Measurements from ENCODE around the gene ERP29. TPM values are rescaled to one million over a fixed set of nuclear protein-coding genes. Genes with fewer than 3 reads are reported as not detected.

The ERP29 gene
- total RNA-seq, 6 experiments from 2014 or later, result 41.7 to 124 (median 94.3) TPM

DNA sequence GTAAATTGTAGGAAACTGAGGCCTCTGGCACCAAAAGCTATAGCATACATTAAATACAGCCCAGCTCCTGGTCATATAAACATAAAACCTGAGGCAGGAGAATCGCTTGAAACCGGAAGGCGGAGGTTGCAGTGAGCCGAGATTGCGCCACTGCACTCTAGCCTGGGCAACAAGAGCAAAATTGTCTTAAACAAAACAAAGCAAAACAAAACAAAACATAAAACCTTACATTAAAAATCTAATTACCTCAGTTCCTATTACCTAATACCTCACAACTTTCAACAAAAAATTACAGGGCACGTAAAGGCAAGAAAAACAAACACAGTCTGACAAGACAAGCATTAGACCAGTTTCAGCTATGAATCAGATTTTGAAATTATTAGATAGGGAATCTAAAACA lies 36.9 kb upstream of the ERP29 start:
- Histone ChIP-seq H3K4me3 (no peak overlapping the region), H3K36me3 (no peaks in the 10 kb centered on the region), H3K9me3 (no peaks in the 10 kb centered on the region), H3K4me1 (no peaks in the 10 kb centered on the region), H3K27me3 (no peaks in the 10 kb centered on the region), H3K27ac (no peak overlapping the region)
- no peak for DNase-seq
- no peak for ATAC-seq
- no peak for TF ChIP-seq POLR2A (IDR thresholded peaks at IDR 0.05)
- TF ChIP-seq CTCF (IDR thresholded peaks at IDR 0.05), result no peak
- intact Hi-C loops (cut with DNase I), result no loop called here
- WGBS (ENCODE audit: insufficient coverage, low coverage, low lambda C conversion rate, missing lambda C conversion rate), result 92% methylated on average over 6 of the region's 6 CpGs

GRCh38 chr12:111976860-111977259 lies 36.4 kb upstream of the ERP29 start:
- no peaks in the 10 kb centered on the region for H3K4me1 ChIP-seq
- TF ChIP-seq CTCF (IDR thresholded peaks at IDR 0.05) (no peak), POLR2A (IDR thresholded peaks at IDR 0.05) (no peak)

DNA sequence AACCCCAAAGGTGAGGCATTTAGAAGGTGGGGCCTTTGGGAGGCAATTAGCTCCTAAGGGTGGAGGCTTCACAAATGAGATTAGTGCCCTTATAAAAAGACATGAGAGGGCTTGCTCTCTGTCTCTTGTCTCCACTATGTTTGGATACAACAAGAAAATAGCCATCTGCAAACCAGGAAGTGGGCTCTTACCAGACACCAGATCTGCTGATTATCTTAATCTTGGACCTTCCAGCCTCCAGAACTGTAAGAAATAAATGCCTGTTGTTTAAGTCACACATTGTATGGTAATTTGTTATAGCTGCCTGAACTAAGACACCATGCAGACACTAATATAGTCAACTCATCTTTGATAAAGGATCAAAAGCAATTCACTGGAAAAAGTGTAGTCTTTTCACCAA lies 34.7 kb upstream of the ERP29 start:
- no peak for ATAC-seq
- intact Hi-C loops (cut with DNase I), result no loop called here

More at GRCh38 chr12:111976860-111977259, 36.4 kb upstream of the ERP29 start:
- H3K9me3 ChIP-seq, result no peaks in the 10 kb centered on the region
- H3K4me3 ChIP-seq, result no peak overlapping the region
- no peak overlapping the region for H3K27ac ChIP-seq
- intact Hi-C loops (cut with DNase I), result no loop called here
- H3K27me3 ChIP-seq, result no peaks in the 10 kb centered on the region
- H3K36me3 ChIP-seq, result no peaks in the 10 kb centered on the region
- DNase-seq (no peak), ATAC-seq (no peak)

GRCh38 chr12:111980598-111980997 lies 32.6 kb upstream of the ERP29 start:
- ATAC-seq (no peak), DNase-seq (no peak)
- Histone ChIP-seq H3K36me3 (no peaks in the 10 kb centered on the region), H3K4me1 (no peaks in the 10 kb centered on the region), H3K4me3 (no peak overlapping the region), H3K9me3 (no peaks in the 10 kb centered on the region), H3K27ac (no peak overlapping the region), H3K27me3 (no peaks in the 10 kb centered on the region)
- intact Hi-C loops (cut with DNase I), result no loop called here
- WGBS (ENCODE audit: insufficient coverage, low coverage, low lambda C conversion rate, missing lambda C conversion rate), result 84% methylated on average over 5 of the region's 5 CpGs
- TF ChIP-seq POLR2A (IDR thresholded peaks at IDR 0.05), result no peak
- no peak for TF ChIP-seq CTCF (IDR thresholded peaks at IDR 0.05)

More for the DNA sequence above, 34.7 kb upstream of the ERP29 start:
- Histone ChIP-seq H3K4me1 (no peaks in the 10 kb centered on the region), H3K4me3 (no peak overlapping the region), H3K36me3 (no peaks in the 10 kb centered on the region), H3K9me3 (no peaks in the 10 kb centered on the region), H3K27me3 (no peaks in the 10 kb centered on the region), H3K27ac (no peak overlapping the region)
- no peak for DNase-seq
- no peak for TF ChIP-seq CTCF (IDR thresholded peaks at IDR 0.05)
- TF ChIP-seq POLR2A (IDR thresholded peaks at IDR 0.05), result no peak

DNA sequence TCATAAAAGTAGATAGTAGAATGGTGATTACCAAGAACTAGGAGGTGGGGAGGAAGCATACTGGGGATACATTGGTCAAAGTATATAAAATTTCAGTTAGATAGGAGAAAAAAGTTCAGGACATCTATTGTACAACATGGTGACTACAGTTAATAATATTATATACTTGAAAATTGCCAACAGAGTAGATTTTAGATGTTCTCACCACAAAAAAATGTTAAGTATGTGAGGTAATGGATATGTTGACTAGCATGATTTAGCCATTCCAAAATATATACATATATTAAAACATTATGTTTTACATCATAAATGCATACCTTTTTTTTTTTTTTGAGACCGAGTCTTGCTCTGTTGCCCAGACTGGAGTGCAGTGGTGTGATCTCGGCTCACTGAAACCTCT lies 31.2 kb upstream of the ERP29 start:
- TF ChIP-seq CTCF (IDR thresholded peaks at IDR 0.05) (no peak), POLR2A (IDR thresholded peaks at IDR 0.05) (no peak)
- WGBS (ENCODE audit: insufficient coverage, low coverage, low lambda C conversion rate, missing lambda C conversion rate), result 73% methylated on average over 2 of the region's 2 CpGs
- Histone ChIP-seq H3K27ac (no peak overlapping the region), H3K9me3 (no peaks in the 10 kb centered on the region), H3K4me3 (no peak overlapping the region), H3K36me3 (no peaks in the 10 kb centered on the region), H3K4me1 (no peaks in the 10 kb centered on the region), H3K27me3 (no peaks in the 10 kb centered on the region)
- ATAC-seq (no peak), DNase-seq (no peak)
- intact Hi-C loops (cut with DNase I), result no loop called here
